ENCODE results near the gene VLDLR.

GRCh38 chr9:2576631-2577030 lies 45.0 kb upstream of the VLDLR start:
- TF ChIP-seq CTCF (conservative IDR thresholded peaks at IDR 0.05), result no peak
- no peak for TF ChIP-seq ZFX (IDR thresholded peaks at IDR 0.05)
